GM12878 (cell line): ENCODE measurements around the gene MED1. TPM values are rescaled to one million over a fixed set of nuclear protein-coding genes. Genes with fewer than 3 reads are reported as not detected.

Source experiments
- BRCA1 ChIP-seq: IDR thresholded peaks from 2 replicates; pipeline ENCODE4 v1.6.1; 2011; ENCODE audit warnings: low read depth, low read length, improper control_type of control experiment
- CBX5 ChIP-seq: sonication (generic); IDR thresholded peaks from 2 replicates; pipeline ENCODE4 v1.6.1; 2016; ENCODE audit warnings: low read depth, moderate library complexity, mild to moderate bottlenecking, inconsistent platforms
- CEBPB ChIP-seq, 2 experiments: fragments of 150-350 bp in 1 of 2; IDR thresholded peaks; 2 replicates each; pipeline ENCODE4 v1.6.1; 2012 to 2014; ENCODE audit warnings: low read depth in 2 of 2, low read length in 2 of 2, borderline replicate concordance in 1 of 2, inconsistent platforms in 1 of 2
- CREB1 ChIP-seq: IDR thresholded peaks from 2 replicates; pipeline ENCODE4 v1.6.1; 2012; ENCODE audit warnings: low read depth, mild to moderate bottlenecking, inconsistent platforms
- CREM ChIP-seq: IDR thresholded peaks from 2 replicates; pipeline ENCODE4 v1.6.1; 2014; ENCODE audit warnings: antibody characterized with exemption, low read depth
- E4F1 ChIP-seq: fragments of 450-650 bp; IDR thresholded peaks from 2 replicates; pipeline ENCODE4 v1.6.1; 2018; ENCODE audit warnings: borderline replicate concordance, mild to moderate bottlenecking; ENCODE audit not compliant: partially characterized antibody
- ESRRA ChIP-seq: IDR thresholded peaks from 2 replicates; pipeline ENCODE4 v1.6.1; 2012; ENCODE audit warnings: mild to moderate bottlenecking, low read length, improper control_type of control experiment
- FOS ChIP-seq: IDR thresholded peaks from 3 replicates; pipeline ENCODE4 v1.6.1; 2011; ENCODE audit warnings: borderline replicate concordance; ENCODE audit not compliant: insufficient read length; ENCODE audit errors: extremely low read depth
- FOXM1 ChIP-seq: IDR thresholded peaks from 2 replicates; pipeline ENCODE4 v1.6.1; 2012; ENCODE audit warnings: low read depth, mild to moderate bottlenecking, inconsistent platforms, low read length, moderate library complexity
- GABPA ChIP-seq: IDR thresholded peaks from 2 replicates; pipeline ENCODE4 v1.6.1; 2014; ENCODE audit warnings: antibody characterized with exemption, low read depth, mild to moderate bottlenecking, inconsistent platforms
- HDAC2 ChIP-seq: fragments of 200-600 bp; sonication (generic); IDR thresholded peaks from 2 replicates; pipeline ENCODE4 v1.6.1; 2017
- HDAC6 ChIP-seq: fragments of 200-600 bp; sonication (generic); IDR thresholded peaks from one replicate; pipeline ENCODE4 v1.8.0; 2017; ENCODE audit warnings: antibody characterized with exemption; ENCODE audit not compliant: unreplicated experiment
- IKZF2 ChIP-seq, 2 experiments: fragments of 450-650 bp; IDR thresholded peaks; 2 replicates each; pipeline ENCODE4 v1.6.1; 2017; ENCODE audit warnings: mild to moderate bottlenecking in 2 of 2, moderate library complexity in 2 of 2
- MLLT1 ChIP-seq: fragments of 450-650 bp; IDR thresholded peaks from 2 replicates; pipeline ENCODE4 v1.6.1; 2016; ENCODE audit warnings: mild to moderate bottlenecking
- NFXL1 ChIP-seq: fragments of 450-650 bp; IDR thresholded peaks from 2 replicates; pipeline ENCODE4 v1.6.1; 2017; ENCODE audit warnings: antibody characterized with exemption, mild to moderate bottlenecking, borderline replicate concordance
- PML ChIP-seq: IDR thresholded peaks from 2 replicates; pipeline ENCODE4 v1.6.1; 2012; ENCODE audit warnings: low read length, inconsistent platforms
- SMARCA5 ChIP-seq: fragments of 450-650 bp; IDR thresholded peaks from 2 replicates; pipeline ENCODE4 v1.6.1; 2017; ENCODE audit warnings: mild to moderate bottlenecking
- SMC3 ChIP-seq: IDR thresholded peaks from 2 replicates; pipeline ENCODE4 v1.6.1; 2011; ENCODE audit warnings: low read length, improper control_type of control experiment, borderline replicate concordance
- TCF12 ChIP-seq: IDR thresholded peaks from 2 replicates; pipeline ENCODE4 v1.6.1; 2011; ENCODE audit warnings: low read depth, mild to moderate bottlenecking, low read length
- TCF3 ChIP-seq: IDR thresholded peaks from 2 replicates; pipeline ENCODE4 v1.6.1; 2012; ENCODE audit warnings: low read depth, mild to moderate bottlenecking, low read length, borderline replicate concordance; ENCODE audit not compliant: insufficient read depth
- YY1 ChIP-seq: IDR thresholded peaks from 2 replicates; pipeline ENCODE4 v1.6.1; 2011; ENCODE audit warnings: low read depth, mild to moderate bottlenecking, low read length
- ZNF622 ChIP-seq: fragments of 450-650 bp; IDR thresholded peaks from 2 replicates; pipeline ENCODE4 v1.6.1; 2017; ENCODE audit warnings: mild to moderate bottlenecking, inconsistent platforms
- ZZZ3 ChIP-seq: IDR thresholded peaks from 2 replicates; pipeline ENCODE4 v1.6.1; 2011; ENCODE audit warnings: low read depth; ENCODE audit not compliant: control insufficient read depth, insufficient read length
- polyA plus RNA-seq, 11 experiments: library from polyadenylated mRNA; depleted of rRNA in 4 of 11; unstranded in 6 of 11; stranded (reverse) in 5 of 11; fragments of >200 nt; fragmentation: Nextera tagmentation in 4 of 11; fragmentation: Illumina TruSeq in 1 of 11; extraction: Ambion mirVana in 4 of 11; extraction: Trizol in 1 of 11; gene quantifications; 1 replicate in 1 of 11; 2 replicates in 10 of 11; pipeline versions ENCODE4 v1.2.1 to v1.2.3, GENCODE V29; 2011 to 2016; ENCODE audit warnings: inconsistent platforms in 2 of 11, missing spikeins in 2 of 11, low read depth in 1 of 11
- total RNA-seq, 4 experiments: library from RNA; depleted of rRNA in 3 of 4; stranded (reverse); fragments of >200 nt in 3 of 4; fragmentation: Illumina TruSeq in 1 of 4; extraction: Trizol in 1 of 4; gene quantifications; 2 replicates each; pipeline versions ENCODE4 v1.2.1 to v1.2.3, GENCODE V29; 2013 to 2021
- TF ChIP-seq, protein P1 (sequence below): fragments of 450-650 bp; IDR thresholded peaks from 2 replicates; pipeline ENCODE4 v1.6.1; 2017; ENCODE audit warnings: low read depth, mild to moderate bottlenecking, moderate library complexity
- TF ChIP-seq, protein P2 (sequence below): IDR thresholded peaks from 2 replicates; pipeline ENCODE4 v1.6.1; 2011; ENCODE audit warnings: borderline replicate concordance, low read depth, mild to moderate bottlenecking, moderate library complexity, low read length; ENCODE audit not compliant: insufficient read depth, poor library complexity, severe bottlenecking

MED1 gene
- total and polyA plus RNA-seq, 10 of the 15 experiments (the other 5 are each of a cell fraction or from before 2014, with no cell fraction given) = 8.7 to 50.1 (median 30.1) TPM

GRCh38 chr17:39401412-39402243 is 49.4 kb downstream of the MED1 start, which contains the start of gene FBXL20 (continued):
- TF ChIP-seq, protein P1, sequence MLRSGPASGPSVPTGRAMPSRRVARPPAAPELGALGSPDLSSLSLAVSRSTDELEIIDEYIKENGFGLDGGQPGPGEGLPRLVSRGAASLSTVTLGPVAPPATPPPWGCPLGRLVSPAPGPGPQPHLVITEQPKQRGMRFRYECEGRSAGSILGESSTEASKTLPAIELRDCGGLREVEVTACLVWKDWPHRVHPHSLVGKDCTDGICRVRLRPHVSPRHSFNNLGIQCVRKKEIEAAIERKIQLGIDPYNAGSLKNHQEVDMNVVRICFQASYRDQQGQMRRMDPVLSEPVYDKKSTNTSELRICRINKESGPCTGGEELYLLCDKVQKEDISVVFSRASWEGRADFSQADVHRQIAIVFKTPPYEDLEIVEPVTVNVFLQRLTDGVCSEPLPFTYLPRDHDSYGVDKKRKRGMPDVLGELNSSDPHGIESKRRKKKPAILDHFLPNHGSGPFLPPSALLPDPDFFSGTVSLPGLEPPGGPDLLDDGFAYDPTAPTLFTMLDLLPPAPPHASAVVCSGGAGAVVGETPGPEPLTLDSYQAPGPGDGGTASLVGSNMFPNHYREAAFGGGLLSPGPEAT = no peak
- TF ChIP-seq ESRRA (no peak), ZZZ3 (no peak), TCF12 (no peak; the same call in 1 of the 2 replicates), E4F1 (no peak), NFXL1 (no peak), HDAC2 (no peak), MLLT1 (no peak), GABPA (no peak), CEBPB (IDR thresholded peaks at IDR 0.05; ENCODE audit: borderline replicate concordance in 1 of 2, low read depth in 2 of 2, low read length in 2 of 2) (no peak), FOS (no peak), CREB1 (no peak), SMARCA5 (peak; percentile 79; the same call in 1 of the 2 replicates), TCF3 (no peak), ZNF622 (no peak), PML (no peak), HDAC6 (no peak), SMC3 (no peak), CREM (no peak), CBX5 (no peak), BRCA1 (no peak), YY1 (peak; percentile 55; the same call in 1 of the 2 replicates), IKZF2 (IDR thresholded peaks at IDR 0.05) (no peak), FOXM1 (no peak)
- TF ChIP-seq, protein P2, sequence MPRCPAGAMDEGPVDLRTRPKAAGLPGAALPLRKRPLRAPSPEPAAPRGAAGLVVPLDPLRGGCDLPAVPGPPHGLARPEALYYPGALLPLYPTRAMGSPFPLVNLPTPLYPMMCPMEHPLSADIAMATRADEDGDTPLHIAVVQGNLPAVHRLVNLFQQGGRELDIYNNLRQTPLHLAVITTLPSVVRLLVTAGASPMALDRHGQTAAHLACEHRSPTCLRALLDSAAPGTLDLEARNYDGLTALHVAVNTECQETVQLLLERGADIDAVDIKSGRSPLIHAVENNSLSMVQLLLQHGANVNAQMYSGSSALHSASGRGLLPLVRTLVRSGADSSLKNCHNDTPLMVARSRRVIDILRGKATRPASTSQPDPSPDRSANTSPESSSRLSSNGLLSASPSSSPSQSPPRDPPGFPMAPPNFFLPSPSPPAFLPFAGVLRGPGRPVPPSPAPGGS = no peak
